ENCODE results near the gene LIG3. TPM values are rescaled to one million over a fixed set of nuclear protein-coding genes. Genes with fewer than 3 reads are reported as not detected.

LIG3 gene
- total RNA-seq, 1 experiment from 2014 or later: 28.2 TPM

DNA sequence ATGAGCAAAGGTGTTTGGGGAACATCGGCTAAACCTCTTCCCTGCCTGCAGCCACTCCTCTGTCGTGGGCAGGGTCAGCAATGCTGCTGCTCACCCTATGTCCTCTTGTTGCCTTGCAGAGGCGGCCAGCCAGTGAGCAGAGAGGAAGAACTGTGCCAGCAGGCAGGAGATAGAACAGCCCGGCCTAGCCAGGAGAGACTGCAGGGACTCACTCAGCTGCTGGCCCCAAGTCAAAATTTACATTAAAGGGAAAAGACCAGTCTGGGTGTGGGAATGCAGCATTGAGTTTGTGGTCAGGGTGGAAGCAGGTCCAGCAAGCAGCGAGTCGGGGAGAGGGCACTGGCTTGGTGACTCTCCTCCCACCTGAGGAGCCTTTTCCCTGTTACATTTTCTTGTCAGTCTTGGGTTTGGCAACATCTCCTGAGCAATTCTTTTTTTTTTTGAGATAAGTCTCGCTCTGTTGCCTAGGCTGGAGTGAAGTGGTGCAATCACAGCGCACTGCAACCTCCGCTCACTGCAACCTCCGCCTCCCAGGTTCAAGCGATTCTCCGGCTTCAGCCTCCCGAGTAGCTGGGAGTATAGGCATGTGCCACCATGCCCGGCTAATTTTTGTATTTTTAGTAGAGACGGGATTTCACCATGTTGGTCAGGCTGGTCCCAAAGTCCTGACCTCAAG is 22.7 kb downstream of the LIG3 start:
- H3K9me3 ChIP-seq (ENCODE audit: low read length): no peaks in the 10 kb centered on the region
- no peaks in the 10 kb centered on the region for H3K4me1 ChIP-seq (ENCODE audit: low read length)
- no peak overlapping the region for H3K4me2 ChIP-seq (ENCODE audit: low read depth, low read length, poor library complexity, severe bottlenecking)
- no peak overlapping the region for H3K4me3 ChIP-seq (ENCODE audit: low read length)
- no peaks in the 10 kb centered on the region for H3K27me3 ChIP-seq (ENCODE audit: low read length)
- 0 out of 2 replicates have a peak, but pooled peaks cover 3% of the 10 kb centered on the region for H3K36me3 ChIP-seq (ENCODE audit: insufficient read depth, low read length)
- no peaks in the 10 kb centered on the region for H4K20me1 ChIP-seq (ENCODE audit: insufficient read depth, low read depth, low read length)
- H3K79me2 ChIP-seq (ENCODE audit: low read length): no peaks in the 10 kb centered on the region
- DNase-seq: no peak
- H3K9ac ChIP-seq (ENCODE audit: low read length): no peak overlapping the region
- no peak overlapping the region for H3K27ac ChIP-seq (ENCODE audit: low read length)
- H3K9me2 ChIP-seq (replicated peaks; ENCODE audit: insufficient read depth, low read length): no peaks in the 10 kb centered on the region
- no peak overlapping the region for H2AFZ ChIP-seq (ENCODE audit: low read length)

GRCh38 chr17:35003778-35004177 is 23.5 kb downstream of the LIG3 start:
- H4K20me1 ChIP-seq (ENCODE audit: insufficient read depth, low read depth, low read length): no peaks in the 10 kb centered on the region
- H3K36me3 ChIP-seq (ENCODE audit: insufficient read depth, low read length): 0 out of 2 replicates have a peak, but pooled peaks cover 2% of the 10 kb centered on the region

GRCh38 chr17:35006345-35006744 is 26.0 kb downstream of the LIG3 start:
- Histone ChIP-seq H3K27ac (ENCODE audit: low read length) (no peak overlapping the region), H3K9me2 (replicated peaks; ENCODE audit: insufficient read depth, low read length) (no peaks in the 10 kb centered on the region), H3K4me2 (ENCODE audit: low read depth, low read length, poor library complexity, severe bottlenecking) (no peak overlapping the region), H3K36me3 (ENCODE audit: insufficient read depth, low read length) (no peaks in the 10 kb centered on the region; the same call in 1 of the 2 replicates), H3K27me3 (ENCODE audit: low read length) (no peaks in the 10 kb centered on the region), H3K4me1 (ENCODE audit: low read length) (no peaks in the 10 kb centered on the region), H2AFZ (ENCODE audit: low read length) (no peak overlapping the region), H3K4me3 (ENCODE audit: low read length) (no peak overlapping the region), H3K9ac (ENCODE audit: low read length) (no peak overlapping the region), H4K20me1 (ENCODE audit: insufficient read depth, low read depth, low read length) (no peaks in the 10 kb centered on the region), H3K79me2 (ENCODE audit: low read length) (no peaks in the 10 kb centered on the region), H3K9me3 (ENCODE audit: low read length) (no peaks in the 10 kb centered on the region)
- DNase-seq: no peak

More at GRCh38 chr17:35003778-35004177, 23.5 kb downstream of the LIG3 start:
- no peak for DNase-seq
- no peaks in the 10 kb centered on the region for H3K4me1 ChIP-seq (ENCODE audit: low read length)
- H3K4me2 ChIP-seq (ENCODE audit: low read depth, low read length, poor library complexity, severe bottlenecking): no peak overlapping the region
- H2AFZ ChIP-seq (ENCODE audit: low read length): no peak overlapping the region
- H3K9ac ChIP-seq (ENCODE audit: low read length): no peak overlapping the region
- no peaks in the 10 kb centered on the region for H3K27me3 ChIP-seq (ENCODE audit: low read length)
- H3K79me2 ChIP-seq (ENCODE audit: low read length): no peaks in the 10 kb centered on the region
- no peak overlapping the region for H3K4me3 ChIP-seq (ENCODE audit: low read length)
- H3K27ac ChIP-seq (ENCODE audit: low read length): no peak overlapping the region
- no peaks in the 10 kb centered on the region for H3K9me2 ChIP-seq (replicated peaks; ENCODE audit: insufficient read depth, low read length)
- no peaks in the 10 kb centered on the region for H3K9me3 ChIP-seq (ENCODE audit: low read length)

DNA sequence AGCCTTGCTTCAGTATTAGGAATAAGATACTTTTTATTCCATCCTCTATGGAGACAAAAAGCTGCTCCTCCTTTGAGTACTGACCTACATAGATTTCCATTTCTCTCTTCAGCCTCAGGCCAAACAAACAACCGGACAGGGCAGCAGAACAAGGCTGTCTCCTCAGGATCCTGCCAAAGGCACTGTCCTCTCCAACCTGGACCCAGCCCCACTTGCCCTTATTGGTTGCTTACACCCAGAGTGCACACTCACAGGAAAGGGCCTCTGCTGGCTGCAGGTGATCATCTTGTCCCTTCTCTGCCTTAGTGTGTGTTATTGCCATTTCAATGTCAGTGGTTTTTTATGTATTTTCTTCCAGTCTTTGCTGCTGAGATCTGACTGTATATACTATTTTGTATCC is 26.6 kb downstream of the LIG3 start:
- H3K27ac ChIP-seq (ENCODE audit: low read length): no peak overlapping the region
- no peaks in the 10 kb centered on the region; the same call in 1 of the 2 replicates for H3K36me3 ChIP-seq (ENCODE audit: insufficient read depth, low read length)
- no peaks in the 10 kb centered on the region for H3K79me2 ChIP-seq (ENCODE audit: low read length)
- H2AFZ ChIP-seq (ENCODE audit: low read length): no peak overlapping the region
- no peak for DNase-seq
- H3K9me2 ChIP-seq (replicated peaks; ENCODE audit: insufficient read depth, low read length): no peaks in the 10 kb centered on the region
- no peak overlapping the region for H3K4me2 ChIP-seq (ENCODE audit: low read depth, low read length, poor library complexity, severe bottlenecking)
- no peak overlapping the region for H3K9ac ChIP-seq (ENCODE audit: low read length)
- H3K4me3 ChIP-seq (ENCODE audit: low read length): no peak overlapping the region
- no peaks in the 10 kb centered on the region for H3K4me1 ChIP-seq (ENCODE audit: low read length)
- no peaks in the 10 kb centered on the region for H3K27me3 ChIP-seq (ENCODE audit: low read length)
- no peaks in the 10 kb centered on the region for H4K20me1 ChIP-seq (ENCODE audit: insufficient read depth, low read depth, low read length)
- H3K9me3 ChIP-seq (ENCODE audit: low read length): no peaks in the 10 kb centered on the region

DNA sequence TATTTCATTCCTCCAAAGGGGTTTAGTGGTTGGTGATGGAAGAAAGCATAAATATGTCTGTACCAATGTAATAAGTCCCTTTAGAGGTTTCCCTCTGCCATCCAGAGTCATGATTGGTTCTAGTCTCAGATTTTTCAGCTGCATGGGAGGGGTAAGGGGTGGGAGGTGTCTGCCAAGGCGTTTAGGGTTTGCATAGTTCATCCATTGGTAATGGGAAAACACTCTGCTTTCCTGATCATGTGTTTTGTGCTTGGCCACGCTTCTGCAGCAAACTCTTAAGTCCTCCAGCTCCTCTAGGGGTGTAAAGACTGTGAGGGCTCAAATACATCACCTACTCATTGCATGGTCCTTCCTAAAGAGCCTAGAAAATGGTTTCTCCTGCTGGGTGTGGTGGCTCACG is 29.8 kb downstream of the LIG3 start:
- no peak overlapping the region for H3K4me2 ChIP-seq (ENCODE audit: low read depth, low read length, poor library complexity, severe bottlenecking)
- no peak overlapping the region for H3K27ac ChIP-seq (ENCODE audit: low read length)
- no peak overlapping the region for H3K4me3 ChIP-seq (ENCODE audit: low read length)
- no peak for DNase-seq
- no peaks in the 10 kb centered on the region; the same call in 1 of the 2 replicates for H3K36me3 ChIP-seq (ENCODE audit: insufficient read depth, low read length)
- no peak overlapping the region for H3K9ac ChIP-seq (ENCODE audit: low read length)
- no peaks in the 10 kb centered on the region for H3K9me3 ChIP-seq (ENCODE audit: low read length)
- no peaks in the 10 kb centered on the region for H3K79me2 ChIP-seq (ENCODE audit: low read length)
- H2AFZ ChIP-seq (ENCODE audit: low read length): no peak overlapping the region
- no peaks in the 10 kb centered on the region for H3K9me2 ChIP-seq (replicated peaks; ENCODE audit: insufficient read depth, low read length)
- H3K27me3 ChIP-seq (ENCODE audit: low read length): no peaks in the 10 kb centered on the region
- no peaks in the 10 kb centered on the region for H4K20me1 ChIP-seq (ENCODE audit: insufficient read depth, low read depth, low read length)
- no peaks in the 10 kb centered on the region for H3K4me1 ChIP-seq (ENCODE audit: low read length)

- H3K36me3 ChIP-seq (ENCODE audit: insufficient read depth, low read length): no peaks in the 10 kb centered on the region; the same call in 1 of the 2 replicates
- no peak for DNase-seq
Observed at GRCh38 chr17:35011671-35012216, 31.4 kb downstream of the LIG3 start.

DNA sequence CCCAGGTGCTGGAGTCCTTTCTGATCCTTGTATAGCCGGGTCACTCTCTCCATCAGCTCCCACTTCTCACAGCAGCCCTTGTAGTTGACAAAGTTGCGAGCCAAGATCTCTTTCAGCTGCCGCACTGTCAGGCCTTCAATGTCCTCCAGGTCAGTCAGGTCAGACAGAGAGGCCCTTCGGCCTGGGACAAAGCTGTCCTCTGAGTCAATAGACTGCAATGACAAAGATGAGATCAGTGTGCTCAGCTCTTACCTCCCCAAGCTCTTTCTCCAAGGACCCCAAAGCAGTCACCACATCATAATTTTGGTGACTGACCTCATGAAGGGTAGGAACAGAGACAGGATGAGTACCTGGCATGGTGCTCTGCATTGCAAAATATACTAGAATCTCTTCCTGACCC is 36.1 kb downstream of the LIG3 start:
- no peaks in the 10 kb centered on the region for H3K9me2 ChIP-seq (replicated peaks; ENCODE audit: insufficient read depth, low read length)
- no peak overlapping the region for H3K4me3 ChIP-seq (ENCODE audit: low read length)
- H2AFZ ChIP-seq (ENCODE audit: low read length): no peak overlapping the region
- no peaks in the 10 kb centered on the region for H3K9me3 ChIP-seq (ENCODE audit: low read length)
- H3K9ac ChIP-seq (ENCODE audit: low read length): no peak overlapping the region
- no peaks in the 10 kb centered on the region for H3K4me1 ChIP-seq (ENCODE audit: low read length)
- H4K20me1 ChIP-seq (ENCODE audit: insufficient read depth, low read depth, low read length): no peaks in the 10 kb centered on the region
- no peaks in the 10 kb centered on the region for H3K36me3 ChIP-seq (ENCODE audit: insufficient read depth, low read length)
- H3K27me3 ChIP-seq (ENCODE audit: low read length): no peaks in the 10 kb centered on the region
- H3K27ac ChIP-seq (ENCODE audit: low read length): no peak overlapping the region
- no peak overlapping the region for H3K4me2 ChIP-seq (ENCODE audit: low read depth, low read length, poor library complexity, severe bottlenecking)
- DNase-seq: no peak
- no peaks in the 10 kb centered on the region for H3K79me2 ChIP-seq (ENCODE audit: low read length)

More at GRCh38 chr17:35011671-35012216, 31.4 kb downstream of the LIG3 start:
- Histone ChIP-seq H3K9me2 (replicated peaks; ENCODE audit: insufficient read depth, low read length) (no peaks in the 10 kb centered on the region), H3K27me3 (ENCODE audit: low read length) (no peaks in the 10 kb centered on the region), H2AFZ (ENCODE audit: low read length) (no peak overlapping the region), H4K20me1 (ENCODE audit: insufficient read depth, low read depth, low read length) (no peaks in the 10 kb centered on the region), H3K27ac (ENCODE audit: low read length) (no peak overlapping the region), H3K79me2 (ENCODE audit: low read length) (no peaks in the 10 kb centered on the region), H3K4me1 (ENCODE audit: low read length) (no peaks in the 10 kb centered on the region), H3K4me3 (ENCODE audit: low read length) (no peak overlapping the region), H3K4me2 (ENCODE audit: low read depth, low read length, poor library complexity, severe bottlenecking) (no peak overlapping the region), H3K9me3 (ENCODE audit: low read length) (no peaks in the 10 kb centered on the region), H3K9ac (ENCODE audit: low read length) (no peak overlapping the region)

- no peak overlapping the region for H3K4me2 ChIP-seq (ENCODE audit: low read depth, low read length, poor library complexity, severe bottlenecking)
- H4K20me1 ChIP-seq (ENCODE audit: insufficient read depth, low read depth, low read length): no peaks in the 10 kb centered on the region
- no peaks in the 10 kb centered on the region for H3K9me3 ChIP-seq (ENCODE audit: low read length)
- no peaks in the 10 kb centered on the region for H3K27me3 ChIP-seq (ENCODE audit: low read length)
- H3K9ac ChIP-seq (ENCODE audit: low read length): no peak overlapping the region
- no peaks in the 10 kb centered on the region for H3K4me1 ChIP-seq (ENCODE audit: low read length)
- no peak for DNase-seq
- H3K27ac ChIP-seq (ENCODE audit: low read length): no peak overlapping the region
- no peaks in the 10 kb centered on the region for H3K9me2 ChIP-seq (replicated peaks; ENCODE audit: insufficient read depth, low read length)
- H3K36me3 ChIP-seq (ENCODE audit: insufficient read depth, low read length): no peaks in the 10 kb centered on the region
- no peak overlapping the region for H2AFZ ChIP-seq (ENCODE audit: low read length)
- no peak overlapping the region for H3K4me3 ChIP-seq (ENCODE audit: low read length)
- H3K79me2 ChIP-seq (ENCODE audit: low read length): no peaks in the 10 kb centered on the region
Observed at GRCh38 chr17:35017021-35017420, 36.7 kb downstream of the LIG3 start.
